ENCODE measurements around the gene KIRREL3.

KIRREL3 gene

GRCh38 chr11:126575849-126576248 lies 424.7 kb downstream of the KIRREL3 start:
- no peak for DNase-seq (ENCODE audit: low spot score)

GRCh38 chr11:126573325-126573978 lies 427.1 kb downstream of the KIRREL3 start:
- DNase-seq (ENCODE audit: low spot score), result no peak

GRCh38 chr11:126570489-126570888 lies 430.1 kb downstream of the KIRREL3 start:
- no peak for DNase-seq (ENCODE audit: low spot score)

- no peak for DNase-seq (ENCODE audit: low spot score)
These were observed 433.2 kb downstream of the KIRREL3 start for GRCh38 chr11:126567419-126567818.

- DNase-seq (ENCODE audit: low spot score), result no peak
These were observed 436.0 kb downstream of the KIRREL3 start for GRCh38 chr11:126564566-126564965.

- peak; percentile 75 for DNase-seq (ENCODE audit: low spot score)
These were observed 439.2 kb downstream of the KIRREL3 start for GRCh38 chr11:126561327-126561893.

GRCh38 chr11:126560221-126560620 lies 440.3 kb downstream of the KIRREL3 start:
- DNase-seq (ENCODE audit: low spot score), result no peak

GRCh38 chr11:126548581-126549550 lies 451.7 kb downstream of the KIRREL3 start:
- no peak for DNase-seq (ENCODE audit: low spot score)

GRCh38 chr11:126547691-126548090 lies 452.9 kb downstream of the KIRREL3 start:
- DNase-seq (ENCODE audit: low spot score), result peak; percentile 51

GRCh38 chr11:126547161-126547560 lies 453.4 kb downstream of the KIRREL3 start:
- peak; percentile 86 for DNase-seq (ENCODE audit: low spot score)

GRCh38 chr11:126546694-126547093 lies 453.9 kb downstream of the KIRREL3 start:
- no peak for DNase-seq (ENCODE audit: low spot score)

GRCh38 chr11:126546191-126546590 lies 454.4 kb downstream of the KIRREL3 start:
- DNase-seq (ENCODE audit: low spot score), result peak; percentile 45

- DNase-seq (ENCODE audit: low spot score), result no peak
These were observed 455.5 kb downstream of the KIRREL3 start for GRCh38 chr11:126545057-126545555.

GRCh38 chr11:126544108-126545056 lies 456.2 kb downstream of the KIRREL3 start:
- DNase-seq (ENCODE audit: low spot score), result peak; percentile 69

GRCh38 chr11:126543691-126544090 lies 456.9 kb downstream of the KIRREL3 start:
- DNase-seq (ENCODE audit: low spot score), result no peak

GRCh38 chr11:126542334-126543015 lies 458.1 kb downstream of the KIRREL3 start:
- DNase-seq (ENCODE audit: low spot score), result peak; percentile 36

GRCh38 chr11:126538071-126538470 lies 462.5 kb downstream of the KIRREL3 start:
- no peak for DNase-seq (ENCODE audit: low spot score)

GRCh38 chr11:126537492-126537891 lies 463.1 kb downstream of the KIRREL3 start:
- no peak for DNase-seq (ENCODE audit: low spot score)

- DNase-seq (ENCODE audit: low spot score), result no peak
These were observed 466.3 kb downstream of the KIRREL3 start for GRCh38 chr11:126534141-126534805.

GRCh38 chr11:126533560-126533959 lies 467.0 kb downstream of the KIRREL3 start:
- no peak for DNase-seq (ENCODE audit: low spot score)

Data from GM03348 (cell line).